ENCODE data around the gene RAB29.
A peak's percentile ranks its signal among the peaks of the same experiment; 100 is the strongest.

RAB29 gene

DNA sequence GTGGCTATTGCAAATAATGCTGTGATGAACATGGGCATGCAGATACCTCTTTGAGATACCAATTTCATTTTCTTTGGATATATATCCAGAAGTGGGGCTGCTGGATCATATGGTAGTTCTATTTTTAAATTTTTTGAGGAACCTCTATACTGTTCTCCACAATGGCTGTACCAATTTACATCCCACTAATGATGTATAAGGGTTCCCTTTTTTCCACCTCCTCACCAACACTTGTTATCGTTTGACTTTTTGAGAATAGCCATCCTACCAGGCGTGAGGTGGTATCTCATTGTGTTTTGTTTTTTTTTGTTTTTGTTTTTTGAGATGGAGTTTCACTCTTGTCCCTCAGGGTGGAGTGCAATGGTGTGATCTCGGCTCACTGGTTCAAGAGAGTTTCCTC is 18.7 kb downstream of the RAB29 start:
- Histone ChIP-seq H3K9ac (ENCODE audit: low read depth, low read length) (no peak overlapping the region), H3K9me3 (replicated peaks; ENCODE audit: low read length) (no peaks in the 10 kb centered on the region), H3K4me1 (ENCODE audit: control insufficient read depth, insufficient read depth, low read length) (peaks cover 12% of the 10 kb centered on the region), H3K36me3 (ENCODE audit: insufficient read depth, low read length) (no peaks in the 10 kb centered on the region), H3K27me3 (ENCODE audit: control insufficient read depth, insufficient read depth, low read length) (peaks cover 4% of the 10 kb centered on the region), H3K4me2 (ENCODE audit: low read length) (no peak overlapping the region), H3K4me3 (ENCODE audit: low read length) (no peak overlapping the region)

DNA sequence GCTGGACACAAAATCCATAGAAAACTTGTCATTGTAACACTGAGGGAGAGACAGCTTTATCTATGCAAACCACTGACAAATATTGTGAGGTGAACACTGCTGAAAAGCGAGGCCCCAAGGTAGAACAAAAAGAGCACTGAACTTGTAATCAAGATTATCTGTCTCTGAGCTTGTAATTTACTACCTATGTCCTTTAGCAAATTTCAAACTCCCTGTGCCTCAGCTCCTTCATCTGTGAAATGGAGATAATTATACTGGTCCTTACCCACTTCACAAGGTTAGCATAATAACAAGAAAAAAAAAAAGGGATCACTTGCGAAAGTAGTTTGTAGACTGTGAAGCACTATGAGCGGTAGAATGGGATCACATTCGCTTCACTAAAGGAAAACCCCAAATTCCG is 20.4 kb downstream of the RAB29 start:
- no peak overlapping the region for H3K4me2 ChIP-seq (ENCODE audit: low read length)

GRCh38 chr1:205751036-205751651 is 24.1 kb downstream of the RAB29 start:
- H3K36me3 ChIP-seq (ENCODE audit: insufficient read depth, low read length), result no peaks in the 10 kb centered on the region
- H3K27me3 ChIP-seq (ENCODE audit: control insufficient read depth, insufficient read depth, low read length), result peaks cover 4% of the 10 kb centered on the region
- H3K4me3 ChIP-seq (ENCODE audit: low read length), result no peak overlapping the region
- peaks cover 14% of the 10 kb centered on the region for H3K4me1 ChIP-seq (ENCODE audit: control insufficient read depth, insufficient read depth, low read length)
- no peaks in the 10 kb centered on the region for H3K9me3 ChIP-seq (replicated peaks; ENCODE audit: low read length)
- H3K4me2 ChIP-seq (ENCODE audit: low read length), result peak overlapping the region; percentile 81
- H3K9ac ChIP-seq (ENCODE audit: low read depth, low read length), result peak overlapping the region; percentile 84

More for the DNA sequence above, 20.4 kb downstream of the RAB29 start:
- Histone ChIP-seq H3K27me3 (ENCODE audit: control insufficient read depth, insufficient read depth, low read length) (peaks cover 4% of the 10 kb centered on the region), H3K4me1 (ENCODE audit: control insufficient read depth, insufficient read depth, low read length) (peaks cover 12% of the 10 kb centered on the region), H3K4me3 (ENCODE audit: low read length) (no peak overlapping the region), H3K9ac (ENCODE audit: low read depth, low read length) (no peak overlapping the region), H3K9me3 (replicated peaks; ENCODE audit: low read length) (no peaks in the 10 kb centered on the region), H3K36me3 (ENCODE audit: insufficient read depth, low read length) (no peaks in the 10 kb centered on the region)

DNA sequence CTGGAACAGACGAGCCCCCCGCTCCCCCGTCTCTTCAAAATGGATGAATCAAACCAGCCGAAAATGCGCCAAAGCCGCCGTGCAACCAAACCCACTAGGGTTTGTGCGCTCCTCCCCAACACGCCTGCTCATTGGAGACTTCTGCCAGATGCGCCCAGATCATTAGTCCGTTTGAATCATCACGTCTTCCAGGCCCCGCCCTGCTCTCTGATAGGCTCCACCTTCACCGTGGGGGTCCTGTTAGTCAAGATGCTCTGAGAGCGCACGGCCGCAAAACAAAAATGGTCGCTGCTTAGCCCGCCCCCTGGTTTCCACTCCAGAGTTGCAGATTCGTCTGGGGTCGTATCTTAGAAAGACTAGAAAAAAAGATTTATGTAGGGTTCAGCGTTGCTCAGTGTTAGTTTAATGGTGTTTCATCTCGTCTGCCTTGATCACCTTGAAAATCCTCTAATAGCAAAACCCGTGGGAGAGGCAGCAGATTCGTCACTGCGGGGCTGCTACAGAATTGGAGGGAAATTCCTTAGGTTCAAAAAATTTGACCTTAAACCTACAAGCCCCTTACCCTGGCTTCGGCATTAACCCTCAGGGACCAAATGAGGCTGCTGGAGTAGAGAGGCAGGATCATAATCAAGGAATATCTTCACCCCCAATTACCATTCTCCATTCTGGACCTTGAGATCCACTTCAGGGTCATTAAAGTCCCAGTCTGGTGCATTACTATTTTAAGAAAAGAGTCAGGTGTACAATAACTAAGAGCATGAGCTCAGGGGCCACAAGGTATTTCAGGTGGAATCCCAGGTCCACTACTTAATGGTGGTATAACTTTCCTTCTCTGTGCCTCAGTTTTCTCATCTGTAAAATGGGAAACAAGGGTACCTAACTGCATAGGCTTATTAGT is 24.9 kb downstream of the RAB29 start, which contains the start of gene NUCKS1:
Gene NUCKS1, minus strand, starts transcription at position 45 of the 898 bp plus-strand sequence. CDS start 209 bp downstream, outside the sequence.
- Histone ChIP-seq H3K27me3 (ENCODE audit: control insufficient read depth, insufficient read depth, low read length) (peaks cover 4% of the 10 kb centered on the region), H3K4me3 (ENCODE audit: low read length) (peak within 1 kb of the TSS; percentile 85), H3K4me2 (ENCODE audit: low read length) (peak within 1 kb of the TSS; percentile 81)

DNA sequence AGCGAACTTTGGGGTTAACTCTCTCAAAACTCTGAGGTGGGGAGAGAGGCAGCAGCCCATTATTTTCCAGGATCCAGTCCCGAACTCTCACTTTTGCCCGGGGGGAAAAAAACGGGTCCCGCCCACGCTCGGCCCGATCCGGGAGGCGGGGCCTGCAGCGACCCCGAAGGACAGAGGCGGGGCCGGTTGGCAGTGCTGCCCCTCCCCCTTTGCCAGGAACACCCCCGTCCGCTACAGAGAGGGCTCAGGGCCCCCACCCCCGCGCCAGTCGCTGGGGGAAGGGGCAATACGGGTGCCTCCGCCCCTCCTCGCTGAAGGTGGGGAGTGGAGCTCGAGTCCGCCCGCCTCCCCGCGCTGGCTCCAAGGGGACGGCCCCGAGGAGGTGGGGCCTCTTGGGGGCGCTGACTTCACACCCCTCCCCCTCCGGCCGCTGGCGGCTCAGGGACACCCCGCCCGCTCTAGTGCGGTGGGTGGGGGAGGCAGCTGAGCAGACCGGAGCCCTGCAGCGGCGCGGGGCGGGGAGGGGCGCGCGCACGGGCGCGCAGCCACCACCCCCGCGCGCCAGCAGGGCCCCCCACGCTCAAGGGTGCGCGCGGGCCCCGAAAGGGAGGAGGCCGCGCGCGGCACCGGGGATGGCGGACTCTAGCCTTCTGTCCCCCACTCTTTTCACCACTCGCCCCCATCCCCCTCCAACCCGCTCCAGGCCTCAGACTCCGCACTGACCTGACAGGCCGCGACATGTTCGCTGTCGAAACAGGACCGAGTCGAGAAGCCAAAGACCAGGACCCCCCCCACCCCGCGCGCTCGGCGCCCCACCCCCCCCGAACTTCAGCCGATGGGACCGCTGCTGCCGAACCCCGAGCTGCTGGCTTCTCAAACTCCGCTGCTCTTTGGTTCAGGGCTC is 25.8 kb downstream of the RAB29 start:
- Histone ChIP-seq H3K4me3 (ENCODE audit: low read length) (peak overlapping the region; percentile 85), H3K9ac (ENCODE audit: low read depth, low read length) (peak overlapping the region; percentile 95), H3K4me1 (ENCODE audit: control insufficient read depth, insufficient read depth, low read length) (peaks cover 14% of the 10 kb centered on the region), H3K36me3 (ENCODE audit: insufficient read depth, low read length) (no peaks in the 10 kb centered on the region), H3K27me3 (ENCODE audit: control insufficient read depth, insufficient read depth, low read length) (peaks cover 4% of the 10 kb centered on the region), H3K9me3 (replicated peaks; ENCODE audit: low read length) (no peaks in the 10 kb centered on the region), H3K4me2 (ENCODE audit: low read length) (peak overlapping the region; percentile 78)

More for the DNA sequence above, 24.9 kb downstream of the RAB29 start, which contains the start of gene NUCKS1:
- Histone ChIP-seq H3K9me3 (replicated peaks; ENCODE audit: low read length) (no peaks in the 10 kb centered on the region), H3K9ac (ENCODE audit: low read depth, low read length) (peak within 1 kb of the TSS; percentile 95), H3K36me3 (ENCODE audit: insufficient read depth, low read length) (no peaks in the 10 kb centered on the region), H3K4me1 (ENCODE audit: control insufficient read depth, insufficient read depth, low read length) (peaks cover 14% of the 10 kb centered on the region)

DNA sequence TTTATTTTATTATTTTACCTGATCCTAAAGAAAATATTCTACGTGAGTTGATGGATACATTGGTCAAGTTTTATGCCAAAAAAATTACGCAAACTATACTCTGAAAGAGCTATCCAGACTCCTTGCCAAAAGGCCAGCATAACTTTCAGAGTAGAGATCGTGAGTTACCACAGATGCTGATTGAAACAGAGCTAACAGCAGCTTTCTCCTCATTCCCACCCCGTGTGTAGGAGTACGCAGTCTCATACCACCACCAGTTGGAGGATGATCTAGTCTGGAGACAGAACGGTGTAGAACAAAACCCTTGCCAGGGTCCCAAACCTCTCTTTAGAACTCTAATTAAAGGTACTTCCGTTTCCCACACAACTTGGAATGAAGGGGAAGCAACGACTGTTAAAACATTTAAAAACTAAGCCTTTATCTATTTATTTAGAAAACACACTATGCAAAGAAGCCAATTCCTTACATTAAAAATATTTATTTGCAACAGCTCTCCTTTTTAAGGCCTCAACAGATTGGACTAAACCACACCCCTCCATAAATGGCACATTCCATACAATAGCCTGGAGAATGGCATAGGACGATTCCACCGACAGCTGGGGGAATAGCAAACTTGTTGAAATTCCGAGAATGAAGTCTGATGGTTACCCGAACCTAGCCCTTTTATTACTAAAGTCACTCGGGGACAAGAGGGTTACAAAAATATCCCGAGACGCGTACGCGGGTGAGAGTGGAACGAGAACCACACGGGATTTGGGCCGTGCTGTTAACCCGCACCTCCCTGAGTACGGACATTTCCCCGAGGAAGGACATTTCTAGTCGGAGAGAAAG is 26.7 kb downstream of the RAB29 start:
- H3K27me3 ChIP-seq (ENCODE audit: control insufficient read depth, insufficient read depth, low read length), result no peaks in the 10 kb centered on the region
- H3K9me3 ChIP-seq (replicated peaks; ENCODE audit: low read length), result no peaks in the 10 kb centered on the region
- no peaks in the 10 kb centered on the region for H3K36me3 ChIP-seq (ENCODE audit: insufficient read depth, low read length)
- peak overlapping the region; percentile 95 for H3K9ac ChIP-seq (ENCODE audit: low read depth, low read length)
- peaks cover 14% of the 10 kb centered on the region for H3K4me1 ChIP-seq (ENCODE audit: control insufficient read depth, insufficient read depth, low read length)
- H3K4me3 ChIP-seq (ENCODE audit: low read length), result peak overlapping the region; percentile 85
- H3K4me2 ChIP-seq (ENCODE audit: low read length), result peak overlapping the region; percentile 78

DNA sequence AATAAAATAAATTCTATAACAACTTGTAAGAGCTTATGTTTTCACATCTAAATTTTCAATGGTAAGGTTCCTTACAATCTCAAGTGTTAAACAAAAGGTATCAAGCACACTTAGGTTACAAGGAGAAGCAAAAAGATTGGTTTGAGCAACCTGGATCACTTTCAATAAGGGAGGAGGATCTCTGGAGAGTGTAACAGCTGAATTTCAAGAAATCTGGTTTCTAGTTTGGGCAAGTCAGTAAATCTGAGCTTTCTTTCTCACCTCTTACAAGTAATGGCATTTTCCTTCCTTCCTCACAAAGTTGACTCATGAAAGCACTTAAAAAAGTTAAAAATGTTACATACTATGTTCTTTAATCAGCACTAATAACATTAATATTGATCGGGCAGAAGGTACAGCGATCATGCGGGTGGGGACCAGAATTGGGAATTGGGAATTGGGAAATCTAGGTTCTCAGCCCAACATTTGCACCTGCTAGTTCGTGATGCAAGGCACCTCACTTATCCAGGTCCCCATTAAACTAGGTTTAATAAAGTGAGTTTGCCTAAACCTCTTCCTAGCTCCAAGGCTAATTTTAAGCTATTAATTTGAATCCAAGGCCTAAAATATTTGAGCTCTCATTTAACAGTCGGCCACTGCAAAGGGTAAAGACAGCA is 28.4 kb downstream of the RAB29 start:
- peak overlapping the region; percentile 78 for H3K4me2 ChIP-seq (ENCODE audit: low read length)
- H3K4me3 ChIP-seq (ENCODE audit: low read length), result peak overlapping the region; percentile 85
- H3K36me3 ChIP-seq (ENCODE audit: insufficient read depth, low read length), result no peaks in the 10 kb centered on the region
- no peaks in the 10 kb centered on the region for H3K9me3 ChIP-seq (replicated peaks; ENCODE audit: low read length)
- peaks cover 14% of the 10 kb centered on the region for H3K4me1 ChIP-seq (ENCODE audit: control insufficient read depth, insufficient read depth, low read length)
- peak overlapping the region; percentile 95 for H3K9ac ChIP-seq (ENCODE audit: low read depth, low read length)
- no peaks in the 10 kb centered on the region for H3K27me3 ChIP-seq (ENCODE audit: control insufficient read depth, insufficient read depth, low read length)

GRCh38 chr1:205744403-205744802 is 30.9 kb downstream of the RAB29 start:
- Histone ChIP-seq H3K4me3 (ENCODE audit: low read length) (no peak overlapping the region), H3K4me1 (ENCODE audit: control insufficient read depth, insufficient read depth, low read length) (peaks cover 24% of the 10 kb centered on the region), H3K9me3 (replicated peaks; ENCODE audit: low read length) (no peaks in the 10 kb centered on the region), H3K27me3 (ENCODE audit: control insufficient read depth, insufficient read depth, low read length) (no peaks in the 10 kb centered on the region), H3K9ac (ENCODE audit: low read depth, low read length) (no peak overlapping the region), H3K4me2 (ENCODE audit: low read length) (no peak overlapping the region), H3K36me3 (ENCODE audit: insufficient read depth, low read length) (peaks cover under 1% of the 10 kb centered on the region)

DNA sequence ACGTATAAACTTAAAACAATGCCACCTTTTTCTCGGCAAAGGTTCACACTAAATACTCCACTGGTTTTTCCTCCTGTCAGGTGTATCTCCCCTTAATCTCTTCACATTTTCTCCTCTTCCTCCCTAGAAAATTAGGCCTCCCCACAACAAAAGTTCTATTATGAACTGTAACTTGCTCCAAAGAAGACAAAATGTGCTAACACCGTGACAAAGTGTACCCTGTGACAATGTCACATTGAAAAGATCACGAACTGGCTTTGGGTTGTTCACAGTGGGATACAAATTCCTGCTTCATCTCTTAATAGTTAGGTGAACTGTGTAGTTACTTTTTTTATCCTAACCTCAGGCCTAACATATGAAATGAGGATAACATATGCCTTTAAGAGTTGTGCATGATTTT is 31.3 kb downstream of the RAB29 start:
- Histone ChIP-seq H3K9ac (ENCODE audit: low read depth, low read length) (no peak overlapping the region), H3K36me3 (ENCODE audit: insufficient read depth, low read length) (peaks cover 5% of the 10 kb centered on the region), H3K27me3 (ENCODE audit: control insufficient read depth, insufficient read depth, low read length) (no peaks in the 10 kb centered on the region), H3K4me3 (ENCODE audit: low read length) (no peak overlapping the region), H3K4me1 (ENCODE audit: control insufficient read depth, insufficient read depth, low read length) (peaks cover 26% of the 10 kb centered on the region), H3K4me2 (ENCODE audit: low read length) (no peak overlapping the region), H3K9me3 (replicated peaks; ENCODE audit: low read length) (no peaks in the 10 kb centered on the region)

DNA sequence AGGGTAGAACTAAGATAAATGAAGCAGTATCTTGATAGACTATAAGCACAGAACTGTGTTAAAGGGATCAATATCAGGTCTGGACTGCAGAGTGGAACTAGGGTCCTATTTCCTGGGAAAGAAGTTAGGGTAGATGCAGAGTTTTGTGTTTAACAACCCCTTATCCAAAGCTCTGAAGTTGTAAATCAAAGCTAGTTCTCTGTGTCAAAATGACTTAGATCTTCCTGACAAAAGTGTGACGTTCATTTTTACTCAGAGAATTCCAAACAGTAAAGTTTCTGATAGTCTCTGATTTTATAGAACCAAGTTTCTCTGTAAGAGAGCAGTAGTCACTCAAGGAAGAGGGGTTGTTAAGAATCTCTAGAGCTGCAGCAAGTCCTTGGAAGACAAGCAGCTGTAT is 33.6 kb downstream of the RAB29 start:
- no peak overlapping the region for H3K9ac ChIP-seq (ENCODE audit: low read depth, low read length)
- no peak overlapping the region for H3K4me2 ChIP-seq (ENCODE audit: low read length)
- peaks cover 16% of the 10 kb centered on the region for H3K4me1 ChIP-seq (ENCODE audit: control insufficient read depth, insufficient read depth, low read length)
- no peak overlapping the region for H3K4me3 ChIP-seq (ENCODE audit: low read length)
- H3K36me3 ChIP-seq (ENCODE audit: insufficient read depth, low read length), result peaks cover 5% of the 10 kb centered on the region
- H3K27me3 ChIP-seq (ENCODE audit: control insufficient read depth, insufficient read depth, low read length), result no peaks in the 10 kb centered on the region
- H3K9me3 ChIP-seq (replicated peaks; ENCODE audit: low read length), result no peaks in the 10 kb centered on the region
